Neural progenitor cell (in vitro differentiated cells): ENCODE results near the gene XPNPEP1. TPM values are rescaled to one million over a fixed set of nuclear protein-coding genes. Genes with fewer than 3 reads are reported as not detected.

Source experiments
- DNase-seq: peaks from one replicate; pipeline ENCODE4 v3.0.0-alpha.2; 2016; ENCODE audit warnings: low spot score
- H2AFZ ChIP-seq: fragments of 200-600 bp; sonication (generic); replicated peaks from 2 replicates; pipeline ENCODE4 v1.6.1; 2016; ENCODE audit warnings: antibody characterized with exemption
- H3F3A ChIP-seq: fragments of 200-600 bp; sonication (generic); 2 replicates; pipeline ENCODE4 v1.6.1; 2016; ENCODE audit warnings: antibody characterized with exemption, low read depth
- H3K27ac ChIP-seq: fragments of 200-600 bp; sonication (generic); 2 replicates; pipeline ENCODE4 v1.5.1; 2016; ENCODE audit warnings: mild to moderate bottlenecking
- H3K27me3 ChIP-seq: fragments of 200-600 bp; sonication (generic); 2 replicates; pipeline ENCODE4 v1.6.1; 2016; ENCODE audit warnings: mild to moderate bottlenecking, moderate library complexity
- H3K36me3 ChIP-seq: fragments of 200-600 bp; sonication (generic); 2 replicates; pipeline ENCODE4 v1.5.1; 2016
- H3K4me1 ChIP-seq: fragments of 200-600 bp; sonication (generic); 2 replicates; pipeline ENCODE4 v1.6.1; 2016; ENCODE audit warnings: mixed run types
- H3K4me2 ChIP-seq: fragments of 200-600 bp; sonication (generic); 2 replicates; pipeline ENCODE4 v1.6.1; 2016
- H3K4me3 ChIP-seq: fragments of 200-600 bp; sonication (generic); 2 replicates; pipeline ENCODE4 v1.5.1; 2016
- H3K79me2 ChIP-seq: fragments of 200-600 bp; sonication (generic); 2 replicates; pipeline ENCODE4 v1.6.1; 2016; ENCODE audit warnings: low read depth
- H3K9ac ChIP-seq: fragments of 200-600 bp; sonication (generic); 2 replicates; pipeline ENCODE4 v1.6.1; 2016
- H3K9me3 ChIP-seq: fragments of 200-600 bp; sonication (generic); 2 replicates; pipeline ENCODE4 v1.5.1; 2016; ENCODE audit warnings: low read depth
- H4K20me1 ChIP-seq: fragments of 200-600 bp; sonication (generic); 2 replicates; pipeline ENCODE4 v1.6.1; 2016; ENCODE audit warnings: low read depth
- H3K27ac Mint-ChIP-seq: 3 replicates; pipeline ENCODE4 v1.8.0; 2021; ENCODE audit warnings: mixed read lengths
- H3K27me3 Mint-ChIP-seq: 2 replicates; pipeline ENCODE4 v1.8.0; 2022; ENCODE audit warnings: low read depth, mild to moderate bottlenecking, inconsistent platforms, moderate library complexity, mixed read lengths; ENCODE audit not compliant: insufficient read depth
- H3K36me3 Mint-ChIP-seq: 3 replicates; pipeline ENCODE4 v1.8.0; 2021; ENCODE audit warnings: mixed read lengths
- H3K4me1 Mint-ChIP-seq: 3 replicates; pipeline ENCODE4 v1.8.0; 2021; ENCODE audit warnings: mixed read lengths
- H3K4me3 Mint-ChIP-seq: 3 replicates; pipeline ENCODE4 v1.8.0; 2021; ENCODE audit warnings: mild to moderate bottlenecking, moderate library complexity, mixed read lengths
- H3K9me3 Mint-ChIP-seq: 3 replicates; pipeline ENCODE4 v1.8.0; 2020; ENCODE audit warnings: mixed read lengths
- CTCF ChIP-seq: fragments of 200-600 bp; sonication (generic); IDR thresholded peaks from 2 replicates; pipeline ENCODE4 v1.5.1; 2017; ENCODE audit warnings: antibody characterized with exemption, mild to moderate bottlenecking
- EZH2 ChIP-seq: fragments of 200-600 bp; sonication (generic); IDR thresholded peaks from 2 replicates; pipeline ENCODE4 v1.6.1; 2017; ENCODE audit warnings: antibody characterized with exemption, mild to moderate bottlenecking, moderate library complexity
- EZH2phosphoT487 ChIP-seq: fragments of 200-600 bp; sonication (generic); IDR thresholded peaks from 2 replicates; pipeline ENCODE4 v1.6.1; 2017; ENCODE audit warnings: antibody characterized with exemption
- total RNA-seq: library from RNA; depleted of rRNA; stranded (reverse); fragments of >200 nt; gene quantifications from 2 replicates; pipeline ENCODE4 v1.2.3, GENCODE V29; 2015; ENCODE audit warnings: low replicate concordance

XPNPEP1 gene
- total RNA-seq, 1 donor from 2014 or later: 113 TPM

GRCh38 chr10:109851616-109852474 lies 71.5 kb downstream of the XPNPEP1 start:
- Histone ChIP-seq H3F3A (peaks cover 5% of the 10 kb centered on the region), H2AFZ (peak overlapping the region; percentile 36), H3K9ac (no peak overlapping the region), H3K4me3 (no peak overlapping the region), H3K36me3 (no peaks in the 10 kb centered on the region), H4K20me1 (no peaks in the 10 kb centered on the region), H3K79me2 (no peaks in the 10 kb centered on the region), H3K27ac (no peak overlapping the region), H3K9me3 (no peaks in the 10 kb centered on the region), H3K4me2 (no peak overlapping the region), H3K27me3 (peaks cover 10% of the 10 kb centered on the region), H3K4me1 (no peaks in the 10 kb centered on the region)
- Mint-ChIP-seq H3K36me3 (no peaks in the 10 kb centered on the region), H3K27me3 (peaks cover under 1% of the 10 kb centered on the region), H3K4me1 (peaks cover 3% of the 10 kb centered on the region), H3K9me3 (no peaks in the 10 kb centered on the region), H3K4me3 (no peak overlapping the region), H3K27ac (no peak overlapping the region)
- no peak for DNase-seq
- TF ChIP-seq CTCF: no peak
- TF ChIP-seq EZH2phosphoT487: no peak
- no peak for TF ChIP-seq EZH2

DNA sequence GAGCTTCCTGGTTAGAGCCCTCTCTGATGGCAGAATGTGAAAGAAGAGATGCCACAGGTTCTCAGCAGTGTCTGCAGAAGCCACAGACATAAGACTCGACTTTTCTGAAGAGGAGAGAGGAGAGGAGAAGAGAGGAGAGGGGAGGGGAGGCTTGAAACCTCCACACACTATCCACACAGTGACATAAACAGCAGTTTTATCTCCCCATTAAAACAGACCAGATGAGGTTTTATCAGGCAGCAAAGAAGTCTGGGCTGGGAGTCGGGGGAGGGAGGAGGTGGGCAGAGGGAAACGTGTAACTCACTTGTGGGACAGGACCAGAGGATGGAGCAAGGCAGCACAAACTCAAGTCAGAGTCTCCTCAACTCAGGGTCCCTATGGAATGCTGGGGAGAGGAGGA lies 76.5 kb downstream of the XPNPEP1 start:
- H3K9me3 ChIP-seq: no peaks in the 10 kb centered on the region
- H3K4me2 ChIP-seq: no peak overlapping the region
- no peaks in the 10 kb centered on the region for H3K4me1 ChIP-seq
- Mint-ChIP-seq H3K4me3 (no peak overlapping the region), H3K9me3 (no peaks in the 10 kb centered on the region), H3K27me3 (peaks cover 2% of the 10 kb centered on the region), H3K36me3 (no peaks in the 10 kb centered on the region), H3K27ac (no peak overlapping the region), H3K4me1 (peaks cover 7% of the 10 kb centered on the region)
- H3K4me3 ChIP-seq: no peak overlapping the region
- no peak overlapping the region for H3K27ac ChIP-seq
- DNase-seq: no peak
- no peaks in the 10 kb centered on the region for H3K36me3 ChIP-seq
- TF ChIP-seq CTCF (no peak), EZH2 (no peak)
- no peaks in the 10 kb centered on the region for H3K27me3 ChIP-seq
- H2AFZ ChIP-seq: peak overlapping the region; percentile 23
- no peaks in the 10 kb centered on the region for H4K20me1 ChIP-seq
- H3K9ac ChIP-seq: no peak overlapping the region
- peaks cover 4% of the 10 kb centered on the region for H3F3A ChIP-seq
- H3K79me2 ChIP-seq: no peaks in the 10 kb centered on the region

- Histone ChIP-seq H3K27me3 (no peaks in the 10 kb centered on the region), H3K4me2 (no peak overlapping the region), H3K27ac (no peak overlapping the region), H3K9ac (no peak overlapping the region), H3K4me1 (no peaks in the 10 kb centered on the region), H4K20me1 (no peaks in the 10 kb centered on the region), H2AFZ (no peak overlapping the region), H3K36me3 (no peaks in the 10 kb centered on the region), H3K4me3 (no peak overlapping the region), H3F3A (no peaks in the 10 kb centered on the region), H3K9me3 (no peaks in the 10 kb centered on the region), H3K79me2 (no peaks in the 10 kb centered on the region)
- H3K27me3 Mint-ChIP-seq: peaks cover 2% of the 10 kb centered on the region
- no peak for DNase-seq
- no peak overlapping the region for H3K4me3 Mint-ChIP-seq
- no peaks in the 10 kb centered on the region for H3K36me3 Mint-ChIP-seq
- H3K4me1 Mint-ChIP-seq: peaks cover 10% of the 10 kb centered on the region
- TF ChIP-seq EZH2 (no peak), CTCF (no peak), EZH2phosphoT487 (no peak)
- no peaks in the 10 kb centered on the region for H3K9me3 Mint-ChIP-seq
- no peak overlapping the region for H3K27ac Mint-ChIP-seq
These were observed 78.0 kb downstream of the XPNPEP1 start for GRCh38 chr10:109845308-109845707.
